LNCAP (cell line): ENCODE measurements around the gene RSPH9.

Experiments used
- TF ChIP-seq, protein P1 (sequence below): fragments of 450-650 bp; IDR thresholded peaks from 2 replicates; pipeline ENCODE4 v1.5.1; 2017; ENCODE audit warnings: mild to moderate bottlenecking

RSPH9 gene

GRCh38 chr6:43695967-43696291 lies 51.1 kb downstream of the RSPH9 start:
- TF ChIP-seq, protein P1, sequence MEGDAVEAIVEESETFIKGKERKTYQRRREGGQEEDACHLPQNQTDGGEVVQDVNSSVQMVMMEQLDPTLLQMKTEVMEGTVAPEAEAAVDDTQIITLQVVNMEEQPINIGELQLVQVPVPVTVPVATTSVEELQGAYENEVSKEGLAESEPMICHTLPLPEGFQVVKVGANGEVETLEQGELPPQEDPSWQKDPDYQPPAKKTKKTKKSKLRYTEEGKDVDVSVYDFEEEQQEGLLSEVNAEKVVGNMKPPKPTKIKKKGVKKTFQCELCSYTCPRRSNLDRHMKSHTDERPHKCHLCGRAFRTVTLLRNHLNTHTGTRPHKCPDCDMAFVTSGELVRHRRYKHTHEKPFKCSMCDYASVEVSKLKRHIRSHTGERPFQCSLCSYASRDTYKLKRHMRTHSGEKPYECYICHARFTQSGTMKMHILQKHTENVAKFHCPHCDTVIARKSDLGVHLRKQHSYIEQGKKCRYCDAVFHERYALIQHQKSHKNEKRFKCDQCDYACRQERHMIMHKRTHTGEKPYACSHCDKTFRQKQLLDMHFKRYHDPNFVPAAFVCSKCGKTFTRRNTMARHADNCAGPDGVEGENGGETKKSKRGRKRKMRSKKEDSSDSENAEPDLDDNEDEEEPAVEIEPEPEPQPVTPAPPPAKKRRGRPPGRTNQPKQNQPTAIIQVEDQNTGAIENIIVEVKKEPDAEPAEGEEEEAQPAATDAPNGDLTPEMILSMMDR = no peak

DNA sequence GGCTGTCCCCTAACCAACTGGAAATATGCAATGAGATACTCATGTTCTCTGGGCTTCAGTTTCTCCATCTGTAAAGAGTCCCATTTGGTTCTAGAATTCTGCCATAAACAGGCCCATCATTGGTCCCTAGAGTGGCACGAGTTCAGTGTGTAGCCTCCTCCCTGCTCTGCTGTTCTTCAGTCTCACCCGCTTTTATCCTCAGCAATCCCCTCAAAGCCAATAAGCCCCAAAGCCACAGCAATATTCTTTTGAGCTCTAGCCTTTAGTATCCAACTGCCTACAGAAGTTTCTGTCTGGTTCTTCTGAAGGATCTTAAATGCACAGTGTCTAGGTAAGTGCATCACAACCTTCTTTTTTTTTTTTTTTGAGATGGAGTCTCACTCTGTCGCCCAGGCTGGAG lies 52.6 kb downstream of the RSPH9 start:
- TF ChIP-seq, protein P1 = no peak

- TF ChIP-seq, protein P1 = no peak
Observed at GRCh38 chr6:43698584-43699349, 53.9 kb downstream of the RSPH9 start.

- TF ChIP-seq, protein P1 = no peak
Observed at GRCh38 chr6:43699564-43700186, 54.8 kb downstream of the RSPH9 start.

- TF ChIP-seq, protein P1 = no peak
Observed at GRCh38 chr6:43702171-43702533, 57.3 kb downstream of the RSPH9 start.

- TF ChIP-seq, protein P1 = no peak
Observed at GRCh38 chr6:43702534-43703440, 58.0 kb downstream of the RSPH9 start.

DNA sequence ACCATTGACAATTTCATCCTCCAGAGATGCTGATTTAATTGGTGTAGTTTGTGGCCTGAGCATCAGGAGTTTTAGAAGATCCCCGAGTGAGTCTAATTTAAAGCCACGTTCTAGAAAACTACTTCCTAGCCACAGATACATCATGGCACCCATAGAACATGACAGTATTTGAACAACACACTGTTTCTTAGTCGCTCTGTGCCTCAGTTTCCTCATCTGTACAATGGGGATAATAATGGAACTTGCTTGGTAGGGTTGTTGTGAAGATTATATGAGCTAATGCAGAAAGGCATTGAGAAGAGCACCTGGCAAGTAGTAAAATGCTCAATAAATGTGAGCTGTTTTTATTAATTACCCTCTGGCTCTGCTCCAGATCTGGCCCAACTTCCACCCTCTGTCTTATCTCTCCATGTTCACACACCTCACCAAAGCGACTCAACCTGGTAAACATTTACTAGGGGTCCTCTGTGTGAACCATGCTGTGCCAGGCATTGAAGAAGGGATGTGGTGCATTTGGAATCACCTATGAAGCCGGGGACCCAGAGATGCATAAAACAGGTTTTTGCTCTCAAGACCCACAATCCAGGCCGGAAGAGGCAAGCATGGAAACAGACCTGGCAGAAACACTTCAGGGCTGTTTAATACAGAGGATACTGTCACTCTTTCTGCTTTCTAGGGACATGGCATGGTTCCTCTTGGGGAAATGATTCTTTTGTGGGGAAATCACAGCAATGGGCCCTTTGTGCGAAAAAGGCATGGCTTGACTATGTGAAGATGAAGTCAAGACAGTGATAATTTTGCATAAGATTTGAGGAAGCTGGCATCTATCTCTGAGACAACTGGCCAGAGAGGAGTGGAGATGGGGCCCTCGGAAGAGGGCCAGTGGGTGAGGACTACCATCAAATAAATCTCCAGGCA lies 58.9 kb downstream of the RSPH9 start:
- TF ChIP-seq, protein P1 = no peak
